ENCODE measurements around the gene GPC1. TPM values are rescaled to one million over a fixed set of nuclear protein-coding genes. Genes with fewer than 3 reads are reported as not detected.

GPC1 gene
- total and polyA plus RNA-seq, 4 experiments from 2014 or later = 0.14 to 1.2 (median 0.88) TPM

GRCh38 chr2:240455272-240455646, 19.8 kb downstream of the GPC1 start:
- peaks cover 0 to 1% (median 0%) of the 10 kb centered on the region in 8 donors for H3K9me3 Mint-ChIP-seq
- ChIA-PET CTCF (ENCODE audit: partially characterized antibody) (interaction anchor here (1.0 kb wide), 1 partner anchor 59 kb away, joined by 3 read pairs; no protein-coding TSS in a partner anchor), POLR2A (ENCODE audit: partially characterized antibody) (no interaction called here)
- H3K27me3 ChIP-seq (ENCODE audit: insufficient read depth, low read length) = peaks cover 18% of the 10 kb centered on the region
- intact Hi-C loops (cut with micrococcal nuclease) = no loop called here
- H3K4me1 ChIP-seq (ENCODE audit: insufficient read depth, low read length) = peaks cover 11% of the 10 kb centered on the region
- H3K4me3 ChIP-seq (ENCODE audit: low read length in 2 of 2) = no peak overlapping the region
- H3K9me3 ChIP-seq (ENCODE audit: control insufficient read depth in 1 of 2, low read length in 2 of 2) = no peaks in the 10 kb centered on the region
- H3K27me3 Mint-ChIP-seq = peaks cover 15 to 24% of the 10 kb centered on the region in 2 donors
- H3K4me1 Mint-ChIP-seq = peaks cover 4 to 18% (median 8%) of the 10 kb centered on the region in 4 donors
- no peaks in the 10 kb centered on the region for H3K36me3 Mint-ChIP-seq
- no peak overlapping the region for H3K27ac Mint-ChIP-seq
- no peaks in the 10 kb centered on the region for H3K36me3 ChIP-seq (ENCODE audit: insufficient read depth, low read length)
- DNase-seq = peak in 1 of 5 donors; percentile 2
- no peak overlapping the region for H3K27ac ChIP-seq (ENCODE audit: low read depth, low read length)
- H3K4me3 Mint-ChIP-seq = no peak overlapping the region

GRCh38 chr2:240455647-240456446, 20.4 kb downstream of the GPC1 start:
- intact Hi-C loops (cut with micrococcal nuclease) = no loop called here
- H3K36me3 ChIP-seq (ENCODE audit: insufficient read depth, low read length) = no peaks in the 10 kb centered on the region
- H3K4me1 ChIP-seq (ENCODE audit: insufficient read depth, low read length) = peaks cover 11% of the 10 kb centered on the region
- H3K9me3 ChIP-seq (ENCODE audit: control insufficient read depth in 1 of 2, low read length in 2 of 2) = no peaks in the 10 kb centered on the region
- ChIA-PET CTCF (ENCODE audit: partially characterized antibody) (no interaction called here), POLR2A (ENCODE audit: partially characterized antibody) (no interaction called here)
- Mint-ChIP-seq H3K27ac (no peak overlapping the region), H3K4me1 (peaks cover 4 to 18% (median 8%) of the 10 kb centered on the region in 4 donors), H3K27me3 (peaks cover 14 to 19% of the 10 kb centered on the region in 2 donors), H3K9me3 (peaks cover 0 to 1% (median 0%) of the 10 kb centered on the region in 8 donors), H3K4me3 (no peak overlapping the region), H3K36me3 (no peaks in the 10 kb centered on the region)
- no peak overlapping the region for H3K4me3 ChIP-seq (ENCODE audit: low read length in 2 of 2)
- peak in 1 of 5 donors; percentile 33 for DNase-seq
- peaks cover 18% of the 10 kb centered on the region for H3K27me3 ChIP-seq (ENCODE audit: insufficient read depth, low read length)
- H3K27ac ChIP-seq (ENCODE audit: low read depth, low read length) = no peak overlapping the region

DNA sequence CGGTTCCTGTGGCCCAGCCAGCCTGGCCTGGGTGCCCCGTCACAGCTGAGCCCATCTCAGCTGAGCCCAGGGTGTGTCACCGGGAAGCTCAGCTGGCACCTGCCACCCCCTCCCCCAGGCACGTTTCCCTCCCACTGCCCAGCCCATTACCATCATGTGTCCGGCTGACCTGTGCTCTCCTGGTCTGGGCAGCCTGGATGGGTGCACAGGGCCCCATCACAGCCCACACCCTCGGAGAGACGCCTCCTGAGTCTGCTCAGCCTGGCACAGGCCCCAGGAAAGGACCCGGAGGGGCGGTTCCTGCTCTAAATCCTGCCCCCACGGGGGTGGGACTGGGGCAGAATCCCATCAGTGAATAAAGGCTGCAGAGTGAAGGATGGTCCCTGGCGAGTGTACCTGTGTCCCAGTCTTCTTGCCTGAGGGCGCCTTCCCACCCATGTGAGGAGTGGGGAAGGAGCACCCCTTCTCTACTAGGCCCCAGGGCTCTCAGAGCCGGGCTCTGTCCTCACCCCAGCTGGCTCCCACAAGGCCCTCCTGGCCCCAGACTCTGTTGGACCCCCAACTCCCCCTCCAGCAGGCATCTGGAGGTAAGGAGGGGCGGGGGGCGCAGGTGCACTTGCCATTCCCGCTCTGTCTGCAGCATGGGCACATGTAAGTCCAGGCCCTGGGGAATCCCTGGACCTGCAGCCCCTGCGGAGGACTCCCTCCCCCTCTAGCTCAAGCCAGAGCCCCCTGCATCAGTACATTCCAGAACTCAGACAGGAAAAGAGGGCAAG, 21.2 kb downstream of the GPC1 start:
- CTCF ChIA-PET (ENCODE audit: partially characterized antibody) = no interaction called here
- peak in 1 of 5 donors; percentile 29 for DNase-seq
- Histone ChIP-seq H3K36me3 (ENCODE audit: insufficient read depth, low read length) (no peaks in the 10 kb centered on the region), H3K27me3 (ENCODE audit: insufficient read depth, low read length) (peaks cover 17% of the 10 kb centered on the region), H3K4me3 (ENCODE audit: low read length in 2 of 2) (no peak overlapping the region), H3K27ac (ENCODE audit: low read depth, low read length) (no peak overlapping the region), H3K9me3 (ENCODE audit: control insufficient read depth in 1 of 2, low read length in 2 of 2) (no peaks in the 10 kb centered on the region), H3K4me1 (ENCODE audit: insufficient read depth, low read length) (peaks cover 11% of the 10 kb centered on the region)
- peaks cover 14 to 18% of the 10 kb centered on the region in 2 donors for H3K27me3 Mint-ChIP-seq
- no peak overlapping the region for H3K4me3 Mint-ChIP-seq
- H3K4me1 Mint-ChIP-seq = peaks cover 4 to 18% (median 8%) of the 10 kb centered on the region in 4 donors
- intact Hi-C loops (cut with micrococcal nuclease) = no loop called here
- no peak overlapping the region for H3K27ac Mint-ChIP-seq
- peaks cover 0 to 1% (median 0%) of the 10 kb centered on the region in 8 donors for H3K9me3 Mint-ChIP-seq
- POLR2A ChIA-PET (ENCODE audit: partially characterized antibody) = no interaction called here
- no peaks in the 10 kb centered on the region for H3K36me3 Mint-ChIP-seq

- no peak overlapping the region for H3K4me3 ChIP-seq (ENCODE audit: low read length in 2 of 2)
- Mint-ChIP-seq H3K36me3 (no peaks in the 10 kb centered on the region), H3K27ac (no peak overlapping the region), H3K4me1 (peaks cover 3 to 13% (median 8%) of the 10 kb centered on the region in 4 donors), H3K27me3 (peaks cover 10 to 12% of the 10 kb centered on the region in 2 donors), H3K9me3 (peaks cover 0 to 1% (median 0%) of the 10 kb centered on the region in 8 donors), H3K4me3 (no peak overlapping the region)
- POLR2A ChIA-PET (ENCODE audit: partially characterized antibody) = no interaction called here
- peaks cover 12% of the 10 kb centered on the region for H3K27me3 ChIP-seq (ENCODE audit: insufficient read depth, low read length)
- no peaks in the 10 kb centered on the region for H3K9me3 ChIP-seq (ENCODE audit: control insufficient read depth in 1 of 2, low read length in 2 of 2)
- H3K4me1 ChIP-seq (ENCODE audit: insufficient read depth, low read length) = peaks cover 6% of the 10 kb centered on the region
- H3K36me3 ChIP-seq (ENCODE audit: insufficient read depth, low read length) = no peaks in the 10 kb centered on the region
- intact Hi-C loops (cut with micrococcal nuclease) = no loop called here
- peak in 1 of 5 donors; percentile 18 for DNase-seq
- no peak overlapping the region for H3K27ac ChIP-seq (ENCODE audit: low read depth, low read length)
- CTCF ChIA-PET (ENCODE audit: partially characterized antibody) = no interaction called here
These were observed 22.0 kb downstream of the GPC1 start for GRCh38 chr2:240457223-240458043.

DNA sequence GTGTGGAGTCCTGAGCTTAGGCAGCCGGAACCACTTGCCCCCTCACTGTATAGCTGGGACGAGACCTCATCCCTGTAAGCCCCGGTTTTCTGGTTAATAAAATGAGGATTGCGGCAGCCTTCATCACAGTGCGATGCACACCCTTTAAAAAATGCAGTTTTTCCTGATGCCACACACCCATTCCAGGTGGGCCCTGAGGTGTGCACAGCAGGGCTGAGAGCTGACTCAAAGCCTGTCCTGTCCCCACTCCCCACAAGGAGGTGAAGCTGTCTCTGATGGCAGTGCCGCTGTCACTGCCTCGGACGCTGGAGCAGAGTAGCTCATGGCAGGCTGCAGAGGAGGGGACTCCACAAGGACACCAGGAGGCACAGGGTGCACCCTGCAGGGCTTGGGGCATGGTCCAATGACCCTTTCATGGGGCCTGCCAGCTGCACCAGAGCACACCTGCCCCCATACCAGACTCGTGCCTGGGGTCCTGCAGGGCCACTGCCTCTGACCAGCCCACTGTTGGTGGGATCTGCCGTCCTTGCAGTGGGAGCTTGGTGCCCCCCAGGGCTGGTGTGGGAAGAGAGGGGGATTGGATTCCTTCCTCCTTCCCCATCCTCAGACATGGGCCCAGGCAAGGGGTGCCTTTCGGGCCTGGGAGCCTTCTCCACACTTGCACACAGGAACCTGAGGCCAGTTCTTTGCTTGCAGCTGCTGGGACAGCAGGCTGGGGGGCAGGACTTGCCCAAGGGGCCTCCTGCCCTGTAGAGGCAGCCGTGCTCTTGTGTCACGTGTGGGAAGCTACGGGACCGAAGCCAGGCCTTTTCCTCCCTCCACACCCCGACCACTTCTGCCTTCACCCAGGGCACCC, 22.8 kb downstream of the GPC1 start:
- H3K9me3 Mint-ChIP-seq = peaks cover 0 to 1% (median 0%) of the 10 kb centered on the region in 8 donors
- H3K36me3 Mint-ChIP-seq = no peaks in the 10 kb centered on the region
- Histone ChIP-seq H3K4me3 (ENCODE audit: low read length in 2 of 2) (no peak overlapping the region), H3K9me3 (ENCODE audit: control insufficient read depth in 1 of 2, low read length in 2 of 2) (no peaks in the 10 kb centered on the region), H3K4me1 (ENCODE audit: insufficient read depth, low read length) (peaks cover 6% of the 10 kb centered on the region), H3K36me3 (ENCODE audit: insufficient read depth, low read length) (no peaks in the 10 kb centered on the region), H3K27me3 (ENCODE audit: insufficient read depth, low read length) (peaks cover 12% of the 10 kb centered on the region), H3K27ac (ENCODE audit: low read depth, low read length) (no peak overlapping the region)
- no peak overlapping the region for H3K27ac Mint-ChIP-seq
- H3K4me1 Mint-ChIP-seq = peaks cover 3 to 13% (median 8%) of the 10 kb centered on the region in 4 donors
- no peak overlapping the region for H3K4me3 Mint-ChIP-seq
- peak in 1 of 5 donors; percentile 32 for DNase-seq
- POLR2A ChIA-PET (ENCODE audit: partially characterized antibody) = no interaction called here
- CTCF ChIA-PET (ENCODE audit: partially characterized antibody) = no interaction called here
- H3K27me3 Mint-ChIP-seq = peaks cover 10 to 12% of the 10 kb centered on the region in 2 donors
- intact Hi-C loops (cut with micrococcal nuclease) = no loop called here

DNA sequence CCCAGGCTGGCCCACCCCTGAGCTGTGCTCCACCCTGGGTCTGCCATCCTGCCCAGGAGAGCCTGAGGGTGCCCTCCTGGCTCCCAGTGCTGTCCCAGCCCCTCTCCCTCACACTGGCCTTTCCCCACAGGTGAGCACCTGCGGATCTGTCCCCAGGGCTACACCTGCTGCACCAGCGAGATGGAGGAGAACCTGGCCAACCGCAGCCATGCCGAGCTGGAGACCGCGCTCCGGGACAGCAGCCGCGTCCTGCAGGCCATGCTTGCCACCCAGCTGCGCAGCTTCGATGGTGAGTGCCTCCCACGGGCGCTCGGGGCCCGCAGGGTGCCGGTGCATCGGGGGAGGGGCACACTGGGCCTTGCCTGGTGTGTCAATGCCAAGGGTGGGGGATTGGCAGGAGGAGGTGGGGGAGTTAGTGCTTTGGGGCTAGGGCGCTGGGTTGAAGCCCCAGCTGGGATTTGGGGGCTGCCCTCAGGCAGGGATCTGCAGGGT, 23.5 kb downstream of the GPC1 start:
- H3K9me3 Mint-ChIP-seq = peaks cover 0 to 1% (median 0%) of the 10 kb centered on the region in 8 donors
- no peaks in the 10 kb centered on the region for H3K9me3 ChIP-seq (ENCODE audit: control insufficient read depth in 1 of 2, low read length in 2 of 2)
- DNase-seq = peak in 1 of 5 donors; percentile 2

More for the DNA sequence above, 23.5 kb downstream of the GPC1 start:
- Mint-ChIP-seq H3K27me3 (peaks cover 9 to 11% of the 10 kb centered on the region in 2 donors), H3K27ac (no peak overlapping the region), H3K4me1 (peaks cover 3 to 11% (median 7%) of the 10 kb centered on the region in 4 donors), H3K36me3 (no peaks in the 10 kb centered on the region), H3K4me3 (no peak overlapping the region)
- H3K27ac ChIP-seq (ENCODE audit: low read depth, low read length) = no peak overlapping the region
- no peaks in the 10 kb centered on the region for H3K36me3 ChIP-seq (ENCODE audit: insufficient read depth, low read length)
- H3K4me3 ChIP-seq (ENCODE audit: low read length in 2 of 2) = no peak overlapping the region
- ChIA-PET CTCF (ENCODE audit: partially characterized antibody) (no interaction called here), POLR2A (ENCODE audit: partially characterized antibody) (no interaction called here)
- peaks cover 6% of the 10 kb centered on the region for H3K4me1 ChIP-seq (ENCODE audit: insufficient read depth, low read length)
- intact Hi-C loops (cut with micrococcal nuclease) = no loop called here
- H3K27me3 ChIP-seq (ENCODE audit: insufficient read depth, low read length) = peaks cover 12% of the 10 kb centered on the region
